Right lobe of liver (tissue), 6 donors: ENCODE measurements around the gene ARID5B. TPM values are rescaled to one million over a fixed set of nuclear protein-coding genes. Genes with fewer than 3 reads are reported as not detected.
"Not testable (repeated sequence)": the region's sequence is repeated elsewhere in the genome, so short reads cannot be mapped to it uniquely, and the experiment has no call there.

ENCODE experiments used
- ATAC-seq, 4 donors: fragments of 200-7000 bp; cut with Tn5 transposase; one replicate each; pipeline ENCODE4 v1.9.1; 2020; ENCODE audit warnings: mild to moderate bottlenecking in 4 of 4, moderate library complexity in 4 of 4
- DNase-seq, 3 donors: peaks; one replicate each; pipeline ENCODE4 v3.0.0-alpha.2; 2020
- H3K27ac ChIP-seq, 3 donors: fragments of 200-600 bp; one replicate each; pipeline ENCODE4 v1.8.0; 2022
- H3K27me3 ChIP-seq, 2 donors: fragments of 200-600 bp; one replicate each; pipeline ENCODE4 v1.8.0; 2022
- H3K36me3 ChIP-seq, 4 donors: fragments of 200-600 bp; sonication (generic) in 1 of 4; one replicate each; pipeline versions ENCODE4 v1.5.1 to v1.8.0; 2017 to 2022; ENCODE audit warnings: control low read depth in 1 of 4
- H3K4me1 ChIP-seq, 4 donors: fragments of 200-600 bp; sonication (generic) in 1 of 4; one replicate each; pipeline versions ENCODE4 v1.5.1 to v1.8.0; 2017 to 2022; ENCODE audit warnings: control low read depth in 1 of 4
- H3K4me3 ChIP-seq, 3 donors: fragments of 200-600 bp; one replicate each; pipeline ENCODE4 v1.8.0; 2022
- H3K9me3 ChIP-seq, 4 donors: fragments of 200-600 bp; sonication (generic) in 1 of 4; one replicate each; pipeline versions ENCODE4 v1.5.1 to v1.8.0; 2017 to 2022; ENCODE audit warnings: control low read depth in 1 of 4
- CTCF ChIP-seq, 4 donors: fragments of 200-600 bp in 3 of 4; fragments of 450-650 bp in 1 of 4; IDR thresholded peaks; one replicate each; pipeline versions ENCODE4 v1.5.1 to v1.8.0; 2016 to 2022; ENCODE audit warnings: antibody characterized with exemption in 4 of 4, mild to moderate bottlenecking in 2 of 4
- POLR2A ChIP-seq: fragments of 450-650 bp; IDR thresholded peaks from one replicate; pipeline ENCODE4 v1.6.1; 2017; ENCODE audit warnings: antibody characterized with exemption, mild to moderate bottlenecking
- WGBS: methylation state at CpG from one replicate; pipeline ENCODE4 v1.1.6; 2018; ENCODE audit warnings: low coverage, low lambda C conversion rate; ENCODE audit not compliant: insufficient coverage; ENCODE audit errors: missing lambda C conversion rate; 5-methylcytosine and 5-hydroxymethylcytosine counted together
- intact Hi-C, 2 donors: fragments of 100-400 bp; cut with DNase I; formaldehyde crosslinking; loops; one replicate each; pipeline versions ENCODE4 v1.11.2 to v1.14.1; 2022
- total RNA-seq, 6 experiments: library from RNA; depleted of rRNA in 2 of 6; stranded (reverse); fragments of >200 nt in 2 of 6; fragmentation: NEBNext Ultra II Directional in 3 of 6; extraction: Animal tissue kit (Norgen Biotek cat#: 25700) in 3 of 6; gene quantifications; one replicate each; pipeline versions ENCODE4 v1.1.0 to v1.2.4, GENCODE V29; 2016 to 2023
- donor health status: DM: no; HTN: yes; CAD: no.
- donor health status: DM: no; HTN: no; CAD: no.
- donor health status: DM: no; HTN: no; CAD: no.
- donor health status: DM: no; HTN: yes; CAD: no.
- donor health status: DM: no; HTN: yes; CAD: no.

ARID5B gene
- total RNA-seq, 6 experiments from 2014 or later = 2.7 to 10.5 (median 5.3) TPM

DNA sequence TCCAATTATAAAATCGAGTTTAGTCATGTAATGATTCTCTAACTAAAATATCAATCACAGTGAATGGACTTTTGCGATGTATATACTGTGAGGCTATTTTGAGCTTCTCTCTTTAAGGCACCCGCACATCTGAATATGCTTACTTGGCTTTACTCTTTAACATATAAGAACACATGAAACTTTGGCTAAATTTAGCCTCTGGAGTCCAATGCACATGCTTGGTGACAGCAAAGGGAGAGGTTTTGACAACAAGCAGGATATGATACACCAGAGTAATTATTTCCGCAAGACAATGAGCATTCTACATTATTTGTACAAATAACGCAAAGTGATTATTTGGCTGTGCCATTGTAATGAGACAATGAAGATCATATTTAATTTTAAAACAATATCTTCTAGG, 72.4 kb downstream of the ARID5B start:
- no peaks in the 10 kb centered on the region for H3K27me3 ChIP-seq
- H3K36me3 ChIP-seq = no peaks in the 10 kb centered on the region
- no peak overlapping the region for H3K27ac ChIP-seq
- no peaks in the 10 kb centered on the region for H3K9me3 ChIP-seq
- TF ChIP-seq POLR2A (no peak), CTCF (IDR thresholded peaks at IDR 0.05) (no peak)
- WGBS = 81% methylated on average over 5 of the region's 5 CpGs
- ATAC-seq = no peak
- peaks cover 0 to 14% (median 0%) of the 10 kb centered on the region in 4 donors for H3K4me1 ChIP-seq
- no peak overlapping the region for H3K4me3 ChIP-seq
- intact Hi-C loops = no loop called here
- DNase-seq = no peak

DNA sequence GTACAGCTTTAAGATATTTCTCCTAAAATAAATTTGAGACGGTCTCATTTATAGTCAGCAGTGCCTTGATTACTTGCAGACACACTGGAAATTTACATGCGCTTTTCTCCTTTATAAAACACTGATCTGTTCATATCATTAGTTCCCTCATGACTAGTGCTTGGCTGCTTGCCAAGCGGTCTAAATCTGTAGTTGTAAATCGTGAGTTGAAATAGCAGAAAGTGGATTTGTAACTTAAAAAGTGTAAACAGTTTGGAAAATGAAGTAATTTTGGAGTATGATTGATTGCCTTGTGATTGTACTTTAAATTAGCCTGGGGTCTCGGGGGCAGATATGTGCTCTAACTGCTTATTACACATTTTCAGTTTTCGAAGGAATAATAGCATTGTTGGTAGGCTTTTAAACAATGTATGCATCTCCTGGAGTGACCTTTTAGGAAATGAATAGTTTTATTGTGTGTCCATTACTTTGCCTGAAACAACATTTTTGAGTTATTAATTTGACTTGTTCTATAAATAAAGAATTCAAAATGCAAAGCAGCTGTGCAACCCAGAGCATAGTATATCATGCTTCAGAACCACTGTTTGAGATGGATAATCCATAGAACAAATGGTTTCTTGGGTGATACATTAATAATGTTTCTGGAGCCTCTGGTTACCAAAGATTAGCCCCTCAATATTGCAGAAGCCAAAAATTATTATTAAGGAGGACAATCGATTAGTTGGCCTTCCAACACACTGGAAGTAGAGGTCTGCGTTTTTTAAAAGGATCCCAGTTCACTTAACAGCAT, 73.3 kb downstream of the ARID5B start:
- 64% methylated on average over 8 of the region's 8 CpGs for WGBS
- no peaks in the 10 kb centered on the region for H3K36me3 ChIP-seq
- H3K4me1 ChIP-seq = peaks cover 0 to 14% (median 0%) of the 10 kb centered on the region in 4 donors
- DNase-seq = no peak
- intact Hi-C loops = no loop called here
- no peak for ATAC-seq
- H3K9me3 ChIP-seq = no peaks in the 10 kb centered on the region
- H3K27me3 ChIP-seq = no peaks in the 10 kb centered on the region
- no peak overlapping the region for H3K27ac ChIP-seq
- no peak overlapping the region for H3K4me3 ChIP-seq
- no peak for TF ChIP-seq CTCF (IDR thresholded peaks at IDR 0.05)
- TF ChIP-seq POLR2A = no peak

GRCh38 chr10:61975391-61975932, 74.0 kb downstream of the ARID5B start:
- Histone ChIP-seq H3K27me3 (no peaks in the 10 kb centered on the region), H3K4me3 (no peak overlapping the region), H3K27ac (no peak overlapping the region), H3K36me3 (no peaks in the 10 kb centered on the region), H3K4me1 (peaks cover 0 to 9% (median 0%) of the 10 kb centered on the region in 4 donors), H3K9me3 (no peaks in the 10 kb centered on the region)
- TF ChIP-seq CTCF (IDR thresholded peaks at IDR 0.05) (no peak), POLR2A (no peak)
- WGBS = 69% methylated on average over 2 of the region's 2 CpGs
- intact Hi-C loops = no loop called here
- ATAC-seq (peak in 2 of 4 donors; percentile 17 to 31), DNase-seq (no peak)

GRCh38 chr10:61976951-61977721, 75.6 kb downstream of the ARID5B start:
- H3K4me3 ChIP-seq, H3K9me3 ChIP-seq, DNase-seq, H3K4me1 ChIP-seq, intact Hi-C loops, H3K27me3 ChIP-seq, ATAC-seq, H3K36me3 ChIP-seq, H3K27ac ChIP-seq: not testable (repeated sequence)
- 94% methylated on average over 3 of the region's 3 CpGs for WGBS

DNA sequence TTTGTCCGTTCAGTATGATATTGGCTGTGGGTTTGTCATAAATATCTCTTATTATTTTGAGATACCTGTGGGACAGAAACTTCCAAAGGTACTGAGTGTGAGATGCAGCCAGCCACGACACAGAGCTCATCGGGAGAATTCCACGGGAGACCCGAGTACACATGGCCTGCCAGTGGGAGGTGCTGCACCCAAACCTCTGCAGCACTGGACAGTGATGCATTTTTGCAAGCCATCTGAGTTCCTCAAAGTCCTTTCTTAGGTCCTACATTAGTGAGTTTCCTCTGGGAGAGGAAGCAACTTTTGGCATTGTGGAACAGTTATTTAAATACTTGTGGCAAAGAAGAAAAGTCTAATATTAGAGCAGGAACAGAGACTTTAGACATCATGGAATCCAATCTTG, 77.5 kb downstream of the ARID5B start:
- H3K27me3 ChIP-seq = no peaks in the 10 kb centered on the region
- DNase-seq = peak in 1 of 3 donors; percentile 59
- H3K4me1 ChIP-seq = no peaks in the 10 kb centered on the region
- no peak overlapping the region for H3K4me3 ChIP-seq
- no peak overlapping the region for H3K27ac ChIP-seq
- intact Hi-C loops = no loop called here
- TF ChIP-seq CTCF (IDR thresholded peaks at IDR 0.05) = peak in 2 of 4 donors; percentile 11 to 32
- no peak for TF ChIP-seq POLR2A
- ATAC-seq = peak; percentile 50 to 75 (median 70)
- no peaks in the 10 kb centered on the region for H3K36me3 ChIP-seq
- WGBS = 83% methylated on average over 3 of the region's 5 CpGs
- H3K9me3 ChIP-seq = no peaks in the 10 kb centered on the region
